ENCODE data around the gene UBXN10.

Gene UBXN10

DNA sequence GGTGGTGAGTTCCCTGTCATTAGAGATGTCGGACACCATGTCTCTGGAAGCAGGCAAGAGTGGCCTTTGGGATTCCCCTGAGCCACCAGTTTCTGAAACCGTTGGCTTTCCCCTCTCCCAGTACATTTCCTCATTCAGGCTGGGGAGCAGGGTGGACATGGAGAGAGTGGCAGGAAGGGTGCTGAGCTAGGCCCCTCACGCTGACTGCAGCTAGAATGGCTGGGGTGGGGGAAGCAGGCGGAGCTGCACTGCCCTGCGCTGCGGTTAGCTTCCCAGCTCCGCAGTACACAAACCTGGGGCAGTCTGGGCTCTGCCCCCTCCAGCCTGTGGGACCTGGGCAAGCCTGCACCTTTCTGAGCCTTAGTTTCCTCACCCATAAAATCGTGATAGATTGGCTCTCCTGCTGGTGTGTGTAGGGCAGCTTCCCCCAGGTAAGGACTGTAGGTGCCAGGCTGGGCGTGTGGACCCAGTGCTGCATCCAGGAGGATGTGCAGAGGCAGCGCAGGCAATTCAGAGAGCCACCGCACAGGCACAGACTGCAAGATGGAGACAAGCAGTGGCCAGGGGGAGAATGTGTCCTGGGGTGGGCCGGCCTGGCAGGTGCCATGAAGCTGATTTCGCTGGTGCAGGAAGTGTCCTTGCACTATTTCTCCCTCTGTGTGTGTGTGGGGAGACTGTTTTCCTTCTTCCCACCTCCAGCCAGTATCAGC, 43.7 kb upstream of the UBXN10 start:
- Histone ChIP-seq H3K27ac (ENCODE audit: low read depth in 2 of 2, low read length in 2 of 2) (no peak overlapping the region), H3K9ac (ENCODE audit: low read depth in 1 of 2, low read length in 2 of 2) (no peak overlapping the region), H3K9me3 (ENCODE audit: control insufficient read depth in 2 of 2, low read length in 2 of 2) (no peaks in the 10 kb centered on the region), H3K4me3 (ENCODE audit: low read length in 2 of 2) (no peak overlapping the region), H3K36me3 (ENCODE audit: control insufficient read depth in 2 of 2, insufficient read depth in 2 of 2, low read length in 2 of 2) (no peaks in the 10 kb centered on the region), H3K27me3 (ENCODE audit: control insufficient read depth in 2 of 2, insufficient read depth in 2 of 2, low read length in 2 of 2) (no peaks in the 10 kb centered on the region), H3K4me1 (ENCODE audit: control insufficient read depth in 2 of 2, insufficient read depth in 2 of 2, low read length in 2 of 2) (no peaks in the 10 kb centered on the region)

DNA sequence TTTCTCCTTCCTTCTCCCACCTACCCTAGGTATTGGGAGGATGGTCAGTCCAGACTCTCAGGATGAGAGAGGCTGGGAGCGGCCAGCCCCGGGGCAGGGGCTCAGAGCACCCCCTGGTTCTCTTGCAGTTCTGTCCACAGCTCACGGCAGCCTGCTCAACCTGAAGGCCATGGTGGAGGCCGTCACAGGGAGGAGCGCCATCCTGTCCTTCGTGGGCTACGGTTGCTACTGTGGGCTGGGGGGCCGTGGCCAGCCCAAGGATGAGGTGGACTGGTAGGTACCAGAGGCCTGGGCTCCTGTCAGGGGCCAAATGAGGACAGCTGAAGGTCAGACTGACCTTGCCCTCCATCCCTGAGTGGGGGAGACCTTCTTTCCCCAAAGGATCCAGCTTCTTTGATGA, 42.6 kb upstream of the UBXN10 start:
- no peaks in the 10 kb centered on the region for H3K36me3 ChIP-seq (ENCODE audit: control insufficient read depth in 2 of 2, insufficient read depth in 2 of 2, low read length in 2 of 2)
- no peak overlapping the region for H3K4me3 ChIP-seq (ENCODE audit: low read length in 2 of 2)
- no peak overlapping the region for H3K27ac ChIP-seq (ENCODE audit: low read depth in 2 of 2, low read length in 2 of 2)
- no peaks in the 10 kb centered on the region for H3K27me3 ChIP-seq (ENCODE audit: control insufficient read depth in 2 of 2, insufficient read depth in 2 of 2, low read length in 2 of 2)
- H3K9ac ChIP-seq (ENCODE audit: low read depth in 1 of 2, low read length in 2 of 2), result no peak overlapping the region
- H3K4me1 ChIP-seq (ENCODE audit: control insufficient read depth in 2 of 2, insufficient read depth in 2 of 2, low read length in 2 of 2), result no peaks in the 10 kb centered on the region
- no peaks in the 10 kb centered on the region for H3K9me3 ChIP-seq (ENCODE audit: control insufficient read depth in 2 of 2, low read length in 2 of 2)

DNA sequence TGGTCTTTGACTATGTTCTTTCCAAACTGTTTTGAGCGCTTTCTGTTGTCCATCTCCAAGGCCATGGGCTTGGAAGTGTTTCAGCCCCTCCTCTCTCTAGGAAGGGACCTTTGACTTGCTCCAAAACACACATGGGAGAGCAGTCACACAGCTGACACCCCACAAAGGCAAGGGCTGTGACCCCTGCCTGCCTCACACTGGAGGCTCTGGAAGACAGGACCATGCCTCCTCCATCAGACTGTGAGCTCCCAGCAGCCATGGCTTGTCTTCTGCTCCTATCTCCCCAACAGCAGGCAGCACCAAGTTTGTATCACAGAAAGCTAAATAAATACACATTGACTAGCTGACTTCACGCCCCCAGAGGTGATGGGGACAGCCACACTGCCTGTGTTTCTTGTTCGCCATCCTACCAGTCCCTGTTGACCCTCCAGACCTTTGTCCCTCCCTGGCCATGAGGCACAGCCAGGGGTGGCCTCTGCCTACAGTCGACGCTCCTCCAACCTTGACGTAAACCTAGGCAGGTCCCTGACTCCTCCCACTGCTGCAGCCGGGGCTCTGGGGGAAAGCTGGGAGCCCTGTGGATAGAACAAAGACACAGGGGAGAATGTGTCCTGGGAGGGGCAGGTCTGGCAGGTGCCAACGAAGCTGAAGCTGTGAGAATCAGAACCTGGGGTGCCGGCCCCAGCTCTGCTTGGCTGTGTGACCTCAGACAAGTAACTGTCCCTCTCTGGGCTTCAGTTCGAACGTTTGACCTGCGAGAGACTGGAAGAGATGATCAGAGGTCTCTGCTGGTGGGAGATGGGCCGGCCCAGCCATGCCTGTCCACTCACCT, 41.9 kb upstream of the UBXN10 start:
- Histone ChIP-seq H3K4me1 (ENCODE audit: control insufficient read depth in 2 of 2, insufficient read depth in 2 of 2, low read length in 2 of 2) (no peaks in the 10 kb centered on the region), H3K4me3 (ENCODE audit: low read length in 2 of 2) (no peak overlapping the region), H3K27ac (ENCODE audit: low read depth in 2 of 2, low read length in 2 of 2) (no peak overlapping the region)

DNA sequence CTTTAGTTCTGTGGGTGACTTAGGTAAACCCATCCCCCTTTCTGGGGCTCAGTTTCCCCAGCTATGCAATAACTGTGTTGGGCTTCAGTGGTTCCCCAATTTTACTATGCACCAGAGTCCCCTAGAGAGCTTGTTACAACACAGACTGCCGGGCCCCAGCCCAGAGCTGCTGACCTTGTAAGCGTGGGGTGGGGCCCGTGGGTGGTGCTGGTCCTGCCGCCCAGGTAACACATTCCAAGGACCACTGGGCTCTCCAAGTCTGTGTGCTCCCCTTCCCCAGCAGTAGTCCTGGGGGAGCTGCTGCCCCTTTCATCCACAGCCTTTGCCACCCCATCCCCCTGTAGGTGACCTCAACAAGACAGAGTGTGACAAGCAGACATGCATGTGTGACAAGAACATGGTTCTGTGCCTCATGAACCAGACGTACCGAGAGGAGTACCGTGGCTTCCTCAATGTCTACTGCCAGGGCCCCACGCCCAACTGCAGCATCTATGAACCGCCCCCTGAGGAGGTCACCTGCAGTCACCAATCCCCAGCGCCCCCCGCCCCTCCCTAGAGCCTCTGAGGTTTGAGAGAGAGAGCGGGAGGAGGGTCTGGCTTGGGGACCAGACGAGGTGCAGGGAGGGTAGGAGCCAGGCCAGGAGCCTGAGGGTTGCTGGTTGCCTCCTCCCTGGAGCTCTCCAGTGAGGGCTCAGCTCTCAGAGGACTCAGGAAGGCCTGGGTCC, 37.9 kb upstream of the UBXN10 start:
- Histone ChIP-seq H3K27me3 (ENCODE audit: control insufficient read depth in 2 of 2, insufficient read depth in 2 of 2, low read length in 2 of 2) (no peaks in the 10 kb centered on the region), H3K36me3 (ENCODE audit: control insufficient read depth in 2 of 2, insufficient read depth in 2 of 2, low read length in 2 of 2) (no peaks in the 10 kb centered on the region), H3K4me3 (ENCODE audit: low read length in 2 of 2) (no peak overlapping the region), H3K9ac (ENCODE audit: low read depth in 1 of 2, low read length in 2 of 2) (no peak overlapping the region), H3K9me3 (ENCODE audit: control insufficient read depth in 2 of 2, low read length in 2 of 2) (no peaks in the 10 kb centered on the region), H3K27ac (ENCODE audit: low read depth in 2 of 2, low read length in 2 of 2) (no peak overlapping the region), H3K4me1 (ENCODE audit: control insufficient read depth in 2 of 2, insufficient read depth in 2 of 2, low read length in 2 of 2) (peaks cover 6 to 8% of the 10 kb centered on the region in 2 donors)

More for the DNA sequence above, 41.9 kb upstream of the UBXN10 start:
- H3K36me3 ChIP-seq (ENCODE audit: control insufficient read depth in 2 of 2, insufficient read depth in 2 of 2, low read length in 2 of 2), result no peaks in the 10 kb centered on the region
- H3K9me3 ChIP-seq (ENCODE audit: control insufficient read depth in 2 of 2, low read length in 2 of 2), result no peaks in the 10 kb centered on the region
- H3K27me3 ChIP-seq (ENCODE audit: control insufficient read depth in 2 of 2, insufficient read depth in 2 of 2, low read length in 2 of 2), result no peaks in the 10 kb centered on the region
- no peak overlapping the region for H3K9ac ChIP-seq (ENCODE audit: low read depth in 1 of 2, low read length in 2 of 2)

DNA sequence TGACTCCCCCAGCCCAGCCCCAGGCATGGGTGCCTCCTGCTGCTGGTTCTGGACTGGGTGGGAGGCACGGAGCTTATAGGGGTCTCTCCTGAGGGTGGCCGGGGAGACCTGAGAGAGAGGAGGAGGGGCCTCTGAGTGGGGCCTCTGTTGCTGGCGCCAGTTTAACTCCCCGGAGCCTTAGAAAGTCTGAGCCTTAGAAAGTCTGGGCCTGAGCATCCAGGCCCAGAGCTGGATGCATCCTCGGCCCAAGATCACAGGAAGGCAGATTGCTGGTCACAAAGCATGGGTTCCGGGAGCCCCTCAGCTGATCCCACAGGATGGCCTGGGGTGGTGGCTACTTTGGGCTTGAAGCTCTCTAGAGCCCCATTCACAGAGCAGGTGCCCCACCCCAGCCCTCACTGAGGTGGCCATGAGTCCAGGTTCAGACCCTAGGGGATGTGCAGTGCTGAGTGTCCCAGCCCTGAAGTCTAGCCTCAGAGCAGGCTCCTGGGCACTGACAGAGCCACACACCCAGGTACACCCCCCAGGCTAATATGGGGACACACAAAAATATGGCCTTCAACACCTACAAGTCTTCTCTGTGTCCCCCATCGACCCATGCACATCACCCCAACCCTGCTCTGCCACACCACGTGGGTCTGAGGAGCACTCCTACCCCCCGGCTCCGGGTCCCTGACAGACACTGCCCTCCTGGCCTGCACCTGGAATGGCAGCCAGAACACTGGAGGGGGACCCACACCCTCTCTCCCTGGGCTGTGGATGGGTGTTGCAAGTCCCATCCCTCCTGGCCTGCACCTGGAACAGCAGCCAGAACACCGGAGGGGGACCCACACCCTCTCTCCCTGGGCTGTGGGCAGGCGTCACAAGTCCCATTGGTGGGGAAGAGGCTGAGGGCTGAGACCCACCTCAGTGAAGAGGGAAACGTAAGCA, 37.1 kb upstream of the UBXN10 start:
- peaks cover 6 to 8% of the 10 kb centered on the region in 2 donors for H3K4me1 ChIP-seq (ENCODE audit: control insufficient read depth in 2 of 2, insufficient read depth in 2 of 2, low read length in 2 of 2)
- H3K9ac ChIP-seq (ENCODE audit: low read depth in 1 of 2, low read length in 2 of 2), result no peak overlapping the region

DNA sequence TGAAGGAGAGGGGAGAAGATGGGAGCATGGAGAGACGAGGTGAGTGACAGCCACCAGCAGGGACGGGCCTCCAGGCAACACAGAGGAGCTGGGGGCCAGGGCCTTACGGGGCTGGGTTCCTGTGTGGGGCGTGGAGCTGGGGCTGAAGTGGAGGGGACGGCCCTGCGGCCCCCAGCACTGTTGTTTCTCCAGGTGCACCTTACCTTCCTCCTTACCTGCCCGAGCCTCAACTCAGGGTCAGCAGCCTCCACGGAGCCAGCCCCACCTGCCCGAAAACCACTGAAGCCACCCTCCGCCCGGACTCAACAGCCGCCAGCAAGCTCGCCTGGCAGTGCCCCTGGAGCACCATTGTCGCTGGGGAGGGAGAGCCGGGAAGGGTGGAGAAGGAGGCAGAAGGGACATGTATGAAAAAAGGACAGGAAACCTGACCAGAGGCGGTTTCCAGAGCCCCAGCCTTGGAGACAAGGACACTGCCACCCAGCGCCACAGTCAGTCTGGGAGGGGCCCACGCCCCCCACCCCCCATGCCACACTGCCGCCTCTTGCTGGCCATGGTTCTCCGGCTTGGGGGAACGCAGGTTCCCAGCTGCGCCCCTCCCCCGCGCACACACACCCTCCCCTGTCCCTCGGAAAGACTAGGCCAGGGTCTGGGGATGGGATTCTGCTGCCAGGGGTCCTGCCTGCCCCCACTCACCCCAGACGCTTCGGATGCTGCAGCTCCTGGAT, 36.1 kb upstream of the UBXN10 start:
- H3K9ac ChIP-seq (ENCODE audit: low read depth in 1 of 2, low read length in 2 of 2), result no peak overlapping the region
- H3K36me3 ChIP-seq (ENCODE audit: control insufficient read depth in 2 of 2, insufficient read depth in 2 of 2, low read length in 2 of 2), result no peaks in the 10 kb centered on the region

More for the DNA sequence above, 37.1 kb upstream of the UBXN10 start:
- Histone ChIP-seq H3K36me3 (ENCODE audit: control insufficient read depth in 2 of 2, insufficient read depth in 2 of 2, low read length in 2 of 2) (no peaks in the 10 kb centered on the region), H3K27me3 (ENCODE audit: control insufficient read depth in 2 of 2, insufficient read depth in 2 of 2, low read length in 2 of 2) (no peaks in the 10 kb centered on the region), H3K4me3 (ENCODE audit: low read length in 2 of 2) (no peak overlapping the region), H3K9me3 (ENCODE audit: control insufficient read depth in 2 of 2, low read length in 2 of 2) (no peaks in the 10 kb centered on the region), H3K27ac (ENCODE audit: low read depth in 2 of 2, low read length in 2 of 2) (no peak overlapping the region)

DNA sequence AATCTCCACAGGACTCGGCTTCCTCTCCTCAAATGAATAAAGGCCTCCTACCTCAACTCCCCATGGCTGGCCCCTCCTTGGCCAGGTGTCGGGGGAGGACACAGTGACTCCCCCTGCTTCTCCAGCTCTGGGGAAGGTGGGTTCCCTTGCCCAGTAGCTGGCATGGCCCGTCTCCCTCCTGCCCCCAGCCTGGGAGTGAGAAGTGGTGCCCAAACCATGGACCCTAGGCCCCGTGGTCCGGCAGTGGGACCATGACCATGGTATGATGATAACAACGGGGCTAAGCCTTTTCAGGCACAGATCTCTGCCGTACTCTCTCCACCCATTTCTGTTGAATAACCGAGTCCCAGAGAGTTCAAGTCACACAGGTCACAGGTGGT, 35.6 kb upstream of the UBXN10 start:
- Histone ChIP-seq H3K9me3 (ENCODE audit: control insufficient read depth in 2 of 2, low read length in 2 of 2) (no peaks in the 10 kb centered on the region), H3K4me3 (ENCODE audit: low read length in 2 of 2) (no peak overlapping the region), H3K9ac (ENCODE audit: low read depth in 1 of 2, low read length in 2 of 2) (no peak overlapping the region), H3K27me3 (ENCODE audit: control insufficient read depth in 2 of 2, insufficient read depth in 2 of 2, low read length in 2 of 2) (no peaks in the 10 kb centered on the region), H3K4me1 (ENCODE audit: control insufficient read depth in 2 of 2, insufficient read depth in 2 of 2, low read length in 2 of 2) (peaks cover 6 to 8% of the 10 kb centered on the region in 2 donors), H3K27ac (ENCODE audit: low read depth in 2 of 2, low read length in 2 of 2) (no peak overlapping the region), H3K36me3 (ENCODE audit: control insufficient read depth in 2 of 2, insufficient read depth in 2 of 2, low read length in 2 of 2) (no peaks in the 10 kb centered on the region)

More for the DNA sequence above, 36.1 kb upstream of the UBXN10 start:
- Histone ChIP-seq H3K27ac (ENCODE audit: low read depth in 2 of 2, low read length in 2 of 2) (no peak overlapping the region), H3K27me3 (ENCODE audit: control insufficient read depth in 2 of 2, insufficient read depth in 2 of 2, low read length in 2 of 2) (no peaks in the 10 kb centered on the region), H3K4me3 (ENCODE audit: low read length in 2 of 2) (no peak overlapping the region), H3K9me3 (ENCODE audit: control insufficient read depth in 2 of 2, low read length in 2 of 2) (no peaks in the 10 kb centered on the region), H3K4me1 (ENCODE audit: control insufficient read depth in 2 of 2, insufficient read depth in 2 of 2, low read length in 2 of 2) (peaks cover 6 to 8% of the 10 kb centered on the region in 2 donors)

DNA sequence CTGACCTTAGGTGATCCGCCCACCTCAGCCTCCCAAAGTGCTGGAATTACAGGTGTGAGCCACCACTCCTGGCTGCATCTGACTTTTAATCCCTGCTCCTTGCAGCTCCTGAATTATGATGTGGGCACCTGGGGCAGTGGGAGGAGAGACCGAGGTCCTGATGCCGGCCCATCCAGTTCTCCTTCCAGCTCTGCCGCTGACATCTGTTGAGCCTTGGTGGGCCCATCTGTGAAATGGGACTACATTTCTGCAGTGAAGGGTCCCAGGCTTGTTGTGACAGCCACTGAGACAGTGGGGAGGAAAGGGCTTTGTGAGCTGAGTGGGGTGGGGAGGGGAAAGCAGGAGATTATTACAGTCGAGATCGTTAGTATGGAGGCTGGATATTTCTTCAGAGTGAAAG, 34.9 kb upstream of the UBXN10 start:
- Histone ChIP-seq H3K27me3 (ENCODE audit: control insufficient read depth in 2 of 2, insufficient read depth in 2 of 2, low read length in 2 of 2) (no peaks in the 10 kb centered on the region), H3K4me1 (ENCODE audit: control insufficient read depth in 2 of 2, insufficient read depth in 2 of 2, low read length in 2 of 2) (peaks cover 6 to 8% of the 10 kb centered on the region in 2 donors), H3K9ac (ENCODE audit: low read depth in 1 of 2, low read length in 2 of 2) (no peak overlapping the region), H3K9me3 (ENCODE audit: control insufficient read depth in 2 of 2, low read length in 2 of 2) (no peaks in the 10 kb centered on the region), H3K27ac (ENCODE audit: low read depth in 2 of 2, low read length in 2 of 2) (no peak overlapping the region), H3K36me3 (ENCODE audit: control insufficient read depth in 2 of 2, insufficient read depth in 2 of 2, low read length in 2 of 2) (no peaks in the 10 kb centered on the region), H3K4me3 (ENCODE audit: low read length in 2 of 2) (no peak overlapping the region)

All from mucosa of rectum (tissue), 2 donors.